ENCODE measurements around the gene ARHGEF39.

Gene ARHGEF39, protein sequence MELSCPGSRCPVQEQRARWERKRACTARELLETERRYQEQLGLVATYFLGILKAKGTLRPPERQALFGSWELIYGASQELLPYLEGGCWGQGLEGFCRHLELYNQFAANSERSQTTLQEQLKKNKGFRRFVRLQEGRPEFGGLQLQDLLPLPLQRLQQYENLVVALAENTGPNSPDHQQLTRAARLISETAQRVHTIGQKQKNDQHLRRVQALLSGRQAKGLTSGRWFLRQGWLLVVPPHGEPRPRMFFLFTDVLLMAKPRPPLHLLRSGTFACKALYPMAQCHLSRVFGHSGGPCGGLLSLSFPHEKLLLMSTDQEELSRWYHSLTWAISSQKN

DNA sequence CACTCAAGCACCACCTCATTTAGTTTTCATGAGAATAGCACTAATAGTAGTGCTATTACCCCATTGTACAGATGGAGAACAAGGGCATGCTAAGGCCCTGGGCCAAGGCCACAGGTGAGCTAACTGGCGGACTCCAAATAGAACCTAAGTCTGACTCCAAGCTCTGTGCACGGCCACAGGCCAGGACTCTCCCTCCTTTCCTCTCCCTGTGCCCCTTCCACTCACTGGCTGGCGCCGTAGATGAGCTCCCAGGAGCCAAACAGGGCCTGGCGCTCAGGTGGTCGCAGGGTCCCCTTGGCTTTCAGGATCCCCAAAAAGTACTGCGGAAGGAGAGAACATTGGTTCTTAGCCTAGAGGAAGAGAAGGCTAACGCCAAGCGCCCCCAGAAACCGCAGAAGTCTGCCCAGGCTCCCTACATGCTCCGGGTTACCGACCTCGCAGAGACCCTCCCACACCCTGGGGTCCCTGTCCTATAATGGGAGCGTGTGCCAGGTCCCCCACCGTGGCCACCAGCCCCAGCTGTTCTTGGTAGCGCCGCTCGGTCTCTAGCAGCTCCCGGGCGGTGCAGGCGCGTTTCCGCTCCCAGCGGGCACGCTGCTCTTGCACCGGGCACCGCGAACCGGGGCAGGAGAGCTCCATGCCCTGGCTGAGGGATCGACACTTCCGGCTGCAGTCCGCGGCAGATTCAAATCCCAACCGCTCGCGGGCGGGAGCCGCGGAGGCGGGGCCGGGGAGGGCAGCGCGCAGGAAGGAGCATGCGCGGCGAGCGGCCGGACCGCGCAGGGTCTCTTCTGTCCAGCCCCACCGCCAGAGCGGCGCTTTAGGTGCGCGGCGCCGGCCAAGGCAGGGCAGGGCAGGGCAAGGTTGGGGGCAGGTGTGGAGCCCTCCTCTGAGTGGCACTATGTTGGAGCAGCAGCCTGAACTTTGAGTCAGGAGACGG is at the start of gene ARHGEF39:
TSS of gene ARHGEF39 (minus strand) at position 665 of the 940 bp plus-strand sequence. CDS start at position 639, 26 bp downstream.
- no peak for FAIRE-seq

DNA sequence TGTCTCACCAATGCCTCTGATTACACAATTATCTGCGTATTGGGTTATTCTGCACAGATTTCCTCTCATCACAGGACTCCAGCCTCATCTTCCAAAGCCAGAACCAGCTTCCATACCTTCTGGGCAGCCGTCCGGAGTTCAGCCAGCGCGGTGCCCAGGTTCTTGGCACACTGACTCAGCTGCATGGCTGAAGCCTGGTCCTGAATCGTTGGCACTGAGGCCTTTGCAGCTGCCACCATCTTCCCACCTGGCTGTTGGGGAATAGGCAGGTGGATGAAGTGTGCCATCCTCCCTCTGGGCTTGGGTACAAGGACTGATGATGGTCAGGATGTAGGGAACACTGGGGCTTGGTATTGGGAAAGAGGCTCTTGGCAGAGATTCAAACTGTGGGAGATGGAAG is 49.1 kb upstream of the ARHGEF39 start:
- no peak for FAIRE-seq

DNA sequence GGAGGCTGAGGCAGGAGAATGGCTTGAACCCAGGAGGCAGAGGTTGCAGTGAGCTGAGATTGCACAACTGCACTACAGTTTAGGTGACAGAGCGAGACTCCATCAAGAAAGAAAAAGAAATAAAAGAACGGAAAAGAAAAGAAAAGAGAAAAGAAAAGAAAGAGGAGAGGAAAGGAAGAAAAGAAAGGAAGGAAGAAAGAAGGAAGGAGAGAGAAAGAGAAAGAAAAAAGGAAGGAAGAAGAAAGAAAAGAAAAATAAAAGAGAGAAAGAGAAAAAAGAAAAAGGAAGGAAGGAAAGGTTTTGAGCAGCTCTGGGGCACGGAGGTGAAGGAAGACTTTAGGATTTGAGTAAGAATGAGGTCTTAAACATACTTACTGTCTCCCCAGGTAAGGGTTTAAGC is 48.6 kb upstream of the ARHGEF39 start:
- FAIRE-seq = no peak

DNA sequence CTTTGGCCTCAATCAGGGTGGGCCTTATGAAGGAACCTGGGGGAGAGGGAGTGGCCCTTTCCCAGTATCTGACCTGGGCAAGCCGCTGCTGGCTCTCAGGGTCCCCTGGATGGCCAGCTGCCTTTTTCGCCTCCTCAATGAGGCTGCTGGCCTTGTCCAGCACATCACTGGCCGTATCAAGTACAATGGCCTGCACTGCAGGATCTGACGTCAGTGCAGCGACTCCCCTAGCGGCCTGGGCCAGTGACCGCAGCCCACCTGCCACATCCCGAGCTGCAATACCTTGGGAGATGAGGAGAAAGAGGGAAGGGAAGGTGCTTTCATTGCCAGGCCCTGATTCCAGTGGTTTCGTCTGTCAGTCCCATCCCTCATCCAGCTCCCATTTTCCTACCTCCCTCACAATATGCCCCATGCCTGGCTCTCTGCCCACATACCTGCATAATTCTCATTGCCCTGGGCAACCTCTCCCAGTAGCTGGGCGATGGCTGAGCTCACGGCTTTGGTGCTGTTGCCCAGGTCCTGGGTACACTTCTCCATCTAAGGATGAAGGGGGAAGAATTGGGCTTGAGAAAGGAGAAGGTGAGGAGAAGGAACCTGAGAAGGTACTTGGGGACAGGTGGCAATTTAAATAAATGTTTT is 47.9 kb upstream of the ARHGEF39 start:
- no peak for FAIRE-seq

DNA sequence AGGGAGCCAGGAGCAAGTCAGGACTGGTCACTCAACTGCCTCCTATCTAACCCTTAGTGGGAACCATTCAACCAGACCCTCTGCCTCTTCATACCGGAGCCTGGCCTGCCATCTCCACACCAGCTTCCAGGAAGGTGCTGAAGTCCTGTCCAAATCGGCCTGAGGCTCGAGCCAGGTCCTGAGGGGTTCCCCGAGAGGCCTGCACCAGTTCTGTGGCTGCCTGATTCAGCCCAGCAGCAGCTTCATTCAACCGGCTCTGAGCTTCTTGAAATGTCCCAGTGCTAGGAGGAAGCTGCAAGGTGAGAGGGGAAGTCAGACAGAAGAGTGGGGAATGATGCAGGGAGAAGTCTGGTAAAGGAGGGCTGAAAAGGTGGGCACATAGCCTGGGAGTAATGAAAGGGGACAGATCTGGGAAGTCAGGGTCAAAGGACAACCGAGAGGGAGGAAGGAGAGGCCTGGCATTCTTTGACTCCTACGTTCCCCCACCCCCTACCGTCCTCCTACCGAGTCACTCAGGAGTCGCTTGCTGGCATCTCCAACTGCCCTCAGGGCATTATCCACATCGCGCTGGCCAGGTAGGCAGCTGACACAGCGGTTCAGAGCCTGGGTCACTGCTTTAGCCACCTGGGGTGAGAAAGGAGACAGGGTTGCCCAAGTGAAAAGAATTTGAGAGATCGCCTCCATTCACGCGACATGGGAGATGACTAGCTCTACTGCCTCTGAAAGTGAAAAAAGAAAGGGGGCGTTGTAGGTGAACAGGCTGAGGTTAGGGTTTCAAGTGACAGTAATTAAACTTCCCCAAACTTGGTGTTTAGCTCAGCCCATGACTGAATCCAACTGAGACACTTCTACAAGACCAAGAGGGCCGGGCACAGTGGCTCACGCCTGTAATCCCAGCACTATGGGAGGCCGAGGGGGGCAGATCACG is 46.8 kb upstream of the ARHGEF39 start:
- no peak for FAIRE-seq

DNA sequence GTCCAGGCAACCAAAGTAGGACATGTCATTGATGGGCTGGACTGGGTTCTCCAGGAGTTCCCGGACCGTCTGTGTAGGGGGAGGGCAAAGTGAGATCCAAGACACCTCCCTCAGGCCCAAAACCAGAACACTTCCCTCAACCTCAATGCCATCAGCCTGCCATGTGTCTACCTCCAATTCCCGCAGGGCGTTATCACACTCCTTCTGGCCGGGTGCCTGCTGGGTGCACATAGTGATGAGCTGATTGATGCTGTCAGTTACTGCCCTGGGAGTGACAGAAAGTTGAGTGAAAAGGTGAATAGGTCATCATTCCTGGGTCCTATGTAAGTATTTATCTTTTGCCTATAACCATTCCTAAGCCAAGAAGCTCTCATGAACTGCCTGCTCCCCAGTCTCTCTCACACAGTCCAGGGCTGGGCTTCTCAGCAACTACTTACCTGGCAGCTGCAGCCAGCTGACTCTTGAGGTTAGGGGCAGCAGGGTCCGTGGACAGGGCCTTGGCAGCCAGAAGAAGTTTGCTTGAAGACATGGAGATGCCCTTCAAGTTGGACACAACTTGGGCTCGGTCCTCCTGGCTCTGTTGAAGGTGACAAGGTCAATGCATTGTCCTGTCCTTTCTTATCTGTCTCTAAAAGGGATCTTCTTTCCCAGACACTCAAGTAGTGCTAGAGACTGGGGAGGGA is 46.0 kb upstream of the ARHGEF39 start:
- no peak for FAIRE-seq

DNA sequence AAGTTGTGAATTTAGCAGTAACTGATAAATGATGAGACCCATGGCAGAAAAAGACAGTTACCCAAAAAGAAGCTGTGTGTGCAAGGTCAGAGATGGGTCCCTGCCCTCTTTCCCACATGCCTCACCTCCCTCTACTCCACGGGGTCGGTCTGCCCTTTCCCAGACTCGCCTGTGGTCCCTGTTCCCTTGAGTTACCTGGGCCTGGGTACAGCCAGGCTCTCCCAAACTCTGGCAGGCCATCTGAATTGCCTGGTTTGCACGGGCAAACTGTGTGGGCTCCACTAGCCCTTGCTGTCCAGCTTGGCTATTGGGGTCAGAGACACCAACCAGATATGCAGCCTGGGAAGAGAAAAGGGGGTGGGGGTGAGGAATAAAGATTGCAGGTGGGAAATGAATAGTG is 43.2 kb upstream of the ARHGEF39 start:
- no peak for FAIRE-seq

DNA sequence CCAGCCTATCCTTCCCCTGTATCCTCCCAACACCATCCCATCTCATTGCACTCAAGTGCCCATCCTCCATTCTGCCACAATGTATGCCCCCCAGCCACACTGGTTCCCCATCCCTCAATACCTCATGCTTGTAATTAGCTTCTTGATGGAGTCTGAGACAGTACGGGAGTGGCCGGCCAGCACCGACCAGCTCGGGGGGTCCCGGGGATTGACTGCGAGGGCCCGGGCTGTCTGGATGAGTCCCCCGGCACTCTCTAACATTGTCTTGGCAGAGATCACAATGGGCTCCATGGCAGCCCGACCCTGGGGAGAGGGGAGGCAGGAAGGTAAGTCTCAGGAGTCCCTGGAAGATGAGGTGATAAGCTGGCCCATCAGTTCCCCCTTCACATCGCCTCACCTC is 42.0 kb upstream of the ARHGEF39 start:
- FAIRE-seq = no peak

DNA sequence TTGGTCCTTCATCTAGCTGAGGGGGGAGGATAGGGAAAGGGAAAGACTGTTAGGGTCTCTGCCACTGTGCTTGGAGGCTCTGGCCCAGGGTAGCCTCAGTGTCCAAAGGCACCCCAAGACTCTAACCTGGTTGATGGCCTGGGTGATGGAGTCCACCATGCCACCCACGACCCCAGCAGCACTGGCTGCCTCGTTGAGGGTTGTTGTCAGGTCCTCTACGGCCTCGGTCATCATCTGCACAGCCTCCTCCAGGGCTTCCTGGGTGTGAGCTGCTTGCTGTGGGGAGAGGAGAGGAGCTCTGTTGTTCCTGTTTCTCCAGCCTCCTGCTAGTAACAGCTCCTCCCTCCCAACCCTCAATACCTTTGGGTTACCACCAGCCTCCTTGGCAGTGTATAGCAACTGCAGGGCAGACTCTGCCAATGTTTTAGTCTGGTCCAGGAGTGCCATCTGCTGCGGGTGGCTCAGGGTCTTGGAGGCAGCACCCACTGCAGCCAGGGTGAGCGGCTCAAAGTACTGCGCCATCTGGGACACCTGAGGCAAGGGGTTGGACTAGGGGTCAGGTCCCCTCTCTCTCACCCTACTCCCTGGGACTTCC is 40.9 kb upstream of the ARHGEF39 start:
- no peak for FAIRE-seq

DNA sequence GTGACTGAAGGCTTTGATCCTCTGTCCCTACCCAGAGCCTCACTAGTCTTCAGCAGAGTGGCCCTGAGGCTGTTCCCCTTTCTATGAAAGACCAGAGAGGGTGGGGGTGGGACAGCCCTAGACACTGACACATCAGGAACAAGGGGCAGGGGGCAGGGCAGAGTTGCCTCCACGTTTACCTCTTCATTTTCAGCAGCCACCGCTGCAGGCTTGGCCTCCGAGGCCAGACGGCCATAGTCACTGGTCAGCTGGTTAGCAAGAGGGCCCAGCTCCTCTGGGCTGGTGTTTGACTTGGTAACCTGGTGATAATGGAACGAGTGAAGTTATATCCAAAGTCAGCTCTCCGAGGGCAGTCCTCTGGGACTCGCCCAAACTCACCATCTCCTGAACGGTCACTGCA is 40.4 kb upstream of the ARHGEF39 start:
- no peak for FAIRE-seq

DNA sequence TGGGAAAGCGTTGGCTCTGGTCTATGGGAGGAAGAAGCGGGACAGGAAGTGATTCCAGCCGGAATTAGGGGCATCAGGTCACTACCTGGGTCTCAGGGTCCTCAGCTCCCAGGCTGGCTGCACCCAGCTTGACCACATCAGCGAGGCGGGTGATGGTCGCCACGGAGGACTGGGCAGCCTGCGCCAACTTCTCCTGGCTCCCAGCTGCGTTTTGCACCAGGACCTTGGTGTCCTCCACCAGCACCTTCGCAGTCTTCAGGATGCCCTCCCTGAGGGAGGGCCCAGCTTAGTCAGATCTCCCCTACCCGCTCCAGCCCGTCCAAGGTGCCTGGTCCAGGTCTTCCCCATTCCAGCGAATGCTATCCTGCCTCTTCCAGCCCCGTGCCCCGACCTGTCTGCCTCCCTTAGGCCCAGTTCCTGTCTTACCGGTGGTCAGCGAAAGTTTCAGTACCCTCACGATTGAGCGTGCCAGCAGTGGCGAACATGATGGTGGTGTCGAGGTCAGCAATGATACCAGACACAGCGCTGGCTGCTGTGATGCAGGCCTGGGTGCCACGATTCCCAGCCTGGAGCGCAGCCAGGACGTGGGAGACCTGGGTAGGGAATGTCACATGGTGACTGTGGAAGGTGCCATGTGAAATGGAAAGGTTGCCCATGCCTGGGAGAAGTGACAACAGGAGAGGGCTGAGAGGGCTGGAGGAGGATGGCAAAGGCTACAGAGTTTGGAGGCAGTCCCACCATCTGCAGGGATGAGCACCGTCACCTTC is 39.1 kb upstream of the ARHGEF39 start:
- no peak for FAIRE-seq

DNA sequence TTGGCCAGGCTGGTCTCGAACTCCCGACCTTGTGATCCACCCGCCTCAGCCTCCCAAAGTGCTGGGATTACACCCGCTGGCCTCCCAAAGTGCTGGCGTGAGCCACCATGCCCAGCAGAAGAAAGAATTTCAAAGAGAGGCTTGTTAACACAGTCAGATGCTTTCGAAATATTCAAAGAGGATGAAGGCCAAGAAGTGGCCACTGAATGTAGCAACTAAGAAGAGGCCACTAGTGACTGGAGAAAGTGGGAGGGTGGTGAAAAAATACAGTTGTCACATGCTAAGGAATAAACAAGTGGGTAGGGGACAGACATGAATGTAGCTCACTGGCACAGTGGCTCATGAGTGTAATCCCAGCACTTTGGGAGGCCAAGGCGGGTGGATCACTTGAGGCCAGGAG is 37.7 kb upstream of the ARHGEF39 start:
- no peak for FAIRE-seq

DNA sequence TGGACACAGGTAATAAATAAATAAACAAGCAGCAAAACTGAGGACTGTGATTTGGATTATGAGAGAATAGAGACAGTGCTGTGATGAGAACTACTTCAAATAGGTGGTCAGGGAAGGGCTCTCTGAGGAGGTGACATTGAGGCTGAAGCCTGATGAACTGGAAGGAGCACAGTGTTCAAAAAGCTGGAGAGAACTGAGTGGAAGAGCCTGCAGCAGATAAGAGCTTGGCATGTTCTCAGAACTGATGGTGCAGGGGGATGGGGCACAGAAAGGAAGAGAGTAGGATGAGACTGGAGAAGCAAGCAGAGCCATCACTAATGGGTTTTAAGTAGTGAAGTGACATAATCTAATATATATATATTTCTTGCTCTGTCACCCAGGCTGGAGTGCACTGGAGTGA is 35.9 kb upstream of the ARHGEF39 start:
- FAIRE-seq = no peak

DNA sequence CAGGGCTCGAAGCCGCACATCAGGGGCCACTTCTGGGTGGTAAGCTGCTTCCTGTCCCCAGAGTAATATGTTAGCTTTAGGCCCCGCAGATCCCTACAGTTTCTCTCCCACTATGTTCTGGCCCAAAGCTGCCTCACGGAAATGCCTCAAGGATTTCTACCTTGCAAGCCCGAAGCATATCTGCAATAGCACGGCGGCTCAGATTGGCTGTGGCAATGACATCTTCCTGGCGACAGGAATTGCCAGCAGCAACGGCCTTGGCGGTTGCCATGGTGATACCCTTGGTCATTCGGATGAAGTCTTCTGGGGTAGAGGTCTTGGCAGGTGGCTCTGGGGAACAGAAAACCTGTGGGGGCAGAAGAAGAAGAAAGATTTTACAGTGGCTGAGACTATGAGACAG is 35.0 kb upstream of the ARHGEF39 start:
- FAIRE-seq = no peak

DNA sequence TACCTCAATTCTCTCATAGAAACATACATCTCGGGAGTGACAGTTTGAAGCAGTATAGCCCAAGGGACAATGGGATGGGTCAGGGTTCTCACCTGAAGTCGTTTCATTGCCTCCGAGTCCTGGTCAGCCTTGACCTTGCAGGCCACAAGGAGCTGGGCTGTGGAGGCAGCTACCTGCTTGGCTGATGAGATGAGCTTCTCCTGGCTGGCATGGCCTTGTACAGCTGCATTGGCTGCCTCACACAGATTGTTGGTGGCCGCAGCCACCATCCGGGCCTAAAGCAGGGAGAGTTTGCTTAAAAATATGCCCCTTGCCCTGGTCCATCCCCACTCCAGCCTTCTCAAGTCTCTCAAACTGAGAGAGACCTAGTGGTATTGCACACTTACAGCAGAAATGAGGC is 33.2 kb upstream of the ARHGEF39 start:
- no peak for FAIRE-seq

DNA sequence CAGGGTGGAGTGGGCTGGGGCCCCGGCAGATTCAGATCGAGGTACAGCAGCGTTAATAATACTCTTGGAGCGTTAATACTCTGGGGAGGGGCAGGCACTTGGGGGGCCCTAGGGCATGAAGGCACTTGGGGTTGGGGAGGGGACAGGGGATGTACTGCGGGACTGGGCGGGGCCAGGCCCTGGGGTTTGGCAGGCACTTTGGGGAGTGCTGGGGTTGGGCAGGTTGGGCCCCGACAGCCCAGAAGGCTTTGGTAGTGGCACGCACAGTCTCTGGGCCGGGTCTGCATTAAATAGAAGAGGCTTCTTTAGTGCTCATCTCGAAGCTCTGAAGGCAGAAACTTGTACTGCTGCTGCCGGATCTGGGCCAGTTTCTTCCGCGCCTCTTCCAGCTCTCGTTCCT is 32.5 kb upstream of the ARHGEF39 start:
- FAIRE-seq = no peak

DNA sequence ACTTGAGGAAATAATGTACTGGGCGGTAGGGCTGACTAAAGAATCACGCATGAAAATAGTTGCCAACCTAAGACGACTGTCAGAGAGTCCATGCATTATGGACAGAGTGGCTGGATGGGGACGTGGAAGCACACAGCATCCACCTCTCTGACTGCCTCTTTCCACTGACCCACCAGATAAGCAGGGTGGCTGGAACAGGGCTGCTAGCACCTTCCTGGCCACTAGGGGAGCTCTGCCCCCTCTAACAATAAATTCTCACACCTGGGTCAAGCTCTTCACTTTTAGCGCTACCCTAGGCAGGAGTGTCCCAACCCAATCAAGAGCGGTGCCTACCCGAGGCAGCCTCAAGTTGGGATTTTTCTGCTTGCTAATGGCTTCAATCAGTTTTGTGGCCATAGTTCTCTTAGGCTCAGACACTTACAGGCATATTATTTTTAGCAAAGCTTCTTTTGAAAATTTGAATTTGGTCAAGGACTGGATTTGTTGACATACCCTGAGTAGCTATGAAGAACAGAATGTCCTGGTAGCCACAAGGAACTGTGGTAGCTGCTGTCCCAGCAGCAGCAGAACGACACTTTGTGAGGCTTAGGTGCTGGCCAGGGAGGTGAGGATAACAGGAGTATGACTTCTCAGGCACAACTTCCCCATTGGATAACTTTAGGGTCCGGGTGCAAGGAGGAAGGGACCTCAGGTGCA is 31.7 kb upstream of the ARHGEF39 start:
- FAIRE-seq = no peak

DNA sequence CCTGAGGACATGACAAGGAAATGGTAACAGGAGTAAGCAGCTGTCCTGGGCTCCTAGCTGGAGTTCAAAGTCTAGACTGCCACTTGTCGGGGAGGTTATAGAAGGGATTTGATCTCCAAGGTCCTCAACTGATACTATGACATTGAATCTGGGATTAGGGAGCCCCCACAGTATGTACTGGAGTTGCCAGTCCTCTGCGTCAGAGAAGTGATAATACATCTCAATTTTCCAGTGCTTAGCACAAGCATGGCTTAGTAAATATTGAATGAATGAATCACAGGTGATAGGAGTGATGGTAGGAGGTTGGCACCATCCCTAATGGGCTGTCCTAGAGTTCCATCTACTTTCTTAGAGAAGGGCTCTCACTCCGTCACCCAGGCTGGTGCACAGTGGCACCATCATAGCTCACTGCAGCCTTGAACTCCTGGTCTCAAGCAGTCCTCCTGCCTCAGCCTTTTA is 31.0 kb upstream of the ARHGEF39 start:
- no peak for FAIRE-seq

DNA sequence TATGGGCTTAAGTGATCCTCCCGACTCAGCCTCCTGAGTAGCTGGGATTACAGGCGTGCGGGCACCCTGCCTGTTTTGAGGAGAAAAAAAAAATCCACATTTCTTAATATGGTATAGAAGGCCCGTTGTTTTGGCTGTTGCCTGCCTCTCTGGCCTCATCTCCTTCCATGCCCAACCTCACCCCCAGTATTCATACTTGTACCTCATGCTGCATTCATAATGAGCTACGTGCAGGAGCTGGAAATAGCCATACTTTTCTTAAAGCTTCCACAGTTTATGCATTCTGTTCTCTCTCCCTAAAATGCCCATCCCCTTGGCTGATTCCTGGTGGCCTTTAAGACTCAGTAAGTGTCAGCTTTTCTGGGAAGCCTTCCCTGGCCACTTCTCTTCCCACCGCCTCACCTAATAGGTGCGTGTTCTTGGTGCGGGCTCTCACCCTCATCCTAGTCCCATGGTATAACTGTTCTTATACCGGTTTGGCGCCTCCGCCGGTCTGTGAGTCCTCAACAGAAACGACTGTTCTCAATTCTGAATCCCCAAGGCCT is 26.8 kb upstream of the ARHGEF39 start:
- FAIRE-seq = no peak

DNA sequence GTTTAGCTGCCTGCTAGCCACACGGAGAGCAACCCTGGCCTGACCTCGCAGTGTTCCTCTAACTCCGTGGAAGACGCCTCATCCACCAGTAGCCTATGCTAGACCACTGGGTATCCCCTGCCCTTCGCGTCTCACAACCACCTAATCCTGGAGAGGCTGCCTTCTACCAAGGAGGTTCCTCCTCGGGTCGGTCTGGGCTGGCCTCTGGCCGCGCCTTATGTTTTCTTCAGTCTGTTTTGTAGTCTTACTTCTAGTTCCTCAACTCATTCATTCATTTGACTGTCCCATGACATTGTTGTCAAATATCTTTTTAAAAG is 26.3 kb upstream of the ARHGEF39 start:
- FAIRE-seq = no peak
